HepG2 (cell line): ENCODE data around the gene ELAVL4. TPM values are rescaled to one million over a fixed set of nuclear protein-coding genes. Genes with fewer than 3 reads are reported as not detected.

Experiments
- ATAC-seq: fragments of 200-7000 bp; cut with Tn5 transposase; 3 replicates; pipeline ENCODE4 v1.9.1; 2020; ENCODE audit warnings: mild to moderate bottlenecking, moderate library complexity
- BruUV-seq: library from RNA; stranded (reverse); fragments of 400-500 nt; replicated peaks from 2 replicates; lab custom pipeline; 2021; lab: Mats Ljungman, UMichigan
- CTCF ChIA-PET: fragments of 300-600 bp; formaldehyde crosslinking; extraction: SDS; loops from one replicate; lab custom pipeline; 2021; ENCODE audit warnings: low total read pairs, inconsistent platforms, low intra/inter-chr PET ratio; lab: Yijun Ruan, JAX
- POLR2A ChIA-PET: fragments of 350-600 bp; sonication (Branson Sonifier 250); formaldehyde crosslinking; loops from one replicate; lab custom pipeline; 2020; ENCODE audit warnings: antibody characterized with exemption, inconsistent platforms; lab: Yijun Ruan, JAX
- DNase-seq: peaks from one replicate; pipeline ENCODE4 v3.0.0-alpha.2; 2015; ENCODE audit warnings: low spot score
- FAIRE-seq: peaks from 3 replicates; lab custom pipeline; 2011; peaks lifted over from hg19 to GRCh38; lab: Jason Lieb, UNC
- H2AFZ ChIP-seq: one replicate; pipeline ENCODE4 v1.6.1; 2011; ENCODE audit warnings: low read length, inconsistent platforms
- H3K27ac ChIP-seq: fragments of 300-600 bp; 3 replicates; pipeline ENCODE4 v1.8.0; 2011; ENCODE audit warnings: mixed run types, mild to moderate bottlenecking, mixed read lengths, low read length, inconsistent platforms; ENCODE audit not compliant: insufficient read depth; ENCODE audit errors: extremely low read length
- H3K27me3 ChIP-seq, 2 experiments: fragments of 200-600 bp in 1 of 2; 2 replicates in 1 of 2; 3 replicates in 1 of 2; pipeline versions ENCODE4 v1.6.0 to v1.8.0; 2011; ENCODE audit warnings: low read length in 2 of 2, mild to moderate bottlenecking in 2 of 2, moderate library complexity in 2 of 2, inconsistent platforms in 1 of 2; ENCODE audit not compliant: insufficient read depth in 2 of 2, control insufficient read depth in 1 of 2
- H3K36me3 ChIP-seq, 2 experiments: fragments of 200-600 bp in 1 of 2; replicated peaks in 1 of 2; 2 replicates in 1 of 2; 3 replicates in 1 of 2; pipeline versions ENCODE4 v1.5.1 to v1.8.0; 2011; ENCODE audit warnings: low read length in 2 of 2, inconsistent platforms in 1 of 2; ENCODE audit not compliant: insufficient read depth in 2 of 2, control insufficient read depth in 1 of 2
- H3K4me1 ChIP-seq: 2 replicates; pipeline ENCODE4 v1.5.1; 2012; ENCODE audit warnings: low read length, inconsistent platforms; ENCODE audit not compliant: insufficient read depth
- H3K4me2 ChIP-seq: 2 replicates; pipeline ENCODE4 v1.6.0; 2011; ENCODE audit warnings: low read depth, low read length, inconsistent platforms
- H3K4me3 ChIP-seq, 3 experiments: fragments of 200-600 bp in 1 of 3; sonication (generic), shearing (Covaris generic) in 1 of 3; replicated peaks in 1 of 3; 2 replicates each; pipeline ENCODE4 v1.5.1; 2011 to 2016; ENCODE audit warnings: low read length in 3 of 3, inconsistent platforms in 2 of 3, low read depth in 2 of 3, mild to moderate bottlenecking in 2 of 3, control low read depth in 1 of 3, mixed read lengths in 1 of 3; ENCODE audit not compliant: insufficient read depth in 1 of 3
- H3K79me2 ChIP-seq: one replicate; pipeline ENCODE4 v1.6.1; 2011; ENCODE audit warnings: low read length, inconsistent platforms; ENCODE audit not compliant: insufficient read depth
- H3K9ac ChIP-seq: 2 replicates; pipeline ENCODE4 v1.6.0; 2011; ENCODE audit warnings: mild to moderate bottlenecking, low read depth, low read length, inconsistent platforms; ENCODE audit not compliant: insufficient read depth
- H3K9me3 ChIP-seq: 2 replicates; pipeline ENCODE4 v1.5.1; 2012; ENCODE audit warnings: mild to moderate bottlenecking, low read length
- H4K20me1 ChIP-seq: 2 replicates; pipeline ENCODE4 v1.6.0; 2011; ENCODE audit warnings: inconsistent platforms, mild to moderate bottlenecking, low read length, moderate library complexity; ENCODE audit not compliant: insufficient read depth
- CBFB ChIP-seq: sonication (generic); formaldehyde crosslinking; IDR thresholded peaks from 2 replicates; pipeline ENCODE4 v1.4.0; 2020; ENCODE audit warnings: missing genetic modification reagents
- DMAP1 ChIP-seq: IDR thresholded peaks from 2 replicates; pipeline ENCODE4 v1.6.1; 2016
- DNMT3B ChIP-seq: conservative IDR thresholded peaks from 2 replicates; pipeline ENCODE4 v1.6.1; 2016; ENCODE audit warnings: missing biosample characterization, control low read depth
- LCORL ChIP-seq, 2 experiments: fragments of 450-650 bp in 1 of 2; sonication (generic) in 1 of 2; formaldehyde crosslinking in 1 of 2; IDR thresholded peaks; 2 replicates each; pipeline versions ENCODE4 v1.5.0 to v1.6.1; 2017 to 2020; ENCODE audit warnings: antibody characterized with exemption in 1 of 2, missing genetic modification reagents in 1 of 2
- RAD21 ChIP-seq: fragments of 450-650 bp; formaldehyde crosslinking; IDR thresholded peaks from 2 replicates; pipeline ENCODE4 v1.5.0; 2020; ENCODE audit warnings: mild to moderate bottlenecking
- ZFY ChIP-seq: sonication (generic); formaldehyde crosslinking; IDR thresholded peaks from 2 replicates; pipeline ENCODE4 v1.4.0; 2020; ENCODE audit warnings: missing genetic modification reagents
- ZNF101 ChIP-seq: sonication (generic); formaldehyde crosslinking; IDR thresholded peaks from 2 replicates; pipeline ENCODE4 v1.4.0; 2020; ENCODE audit warnings: mild to moderate bottlenecking, low read depth, missing genetic modification reagents, borderline replicate concordance
- ZNF333 ChIP-seq: sonication (generic); formaldehyde crosslinking; IDR thresholded peaks from 2 replicates; pipeline ENCODE4 v1.4.0; 2020; ENCODE audit warnings: mild to moderate bottlenecking, missing genetic modification reagents, borderline replicate concordance
- ZNF776 ChIP-seq: sonication (generic); formaldehyde crosslinking; IDR thresholded peaks from 2 replicates; pipeline ENCODE4 v1.4.0; 2020; ENCODE audit warnings: mild to moderate bottlenecking, missing genetic modification reagents
- ZNF839 ChIP-seq: sonication (generic); formaldehyde crosslinking; IDR thresholded peaks from 2 replicates; pipeline ENCODE4 v1.4.0; 2020; ENCODE audit warnings: missing genetic modification reagents, mild to moderate bottlenecking, borderline replicate concordance
- ZSCAN12 ChIP-seq: sonication (generic); formaldehyde crosslinking; IDR thresholded peaks from 2 replicates; pipeline ENCODE4 v1.9.0; 2021; ENCODE audit warnings: mild to moderate bottlenecking, missing genetic modification reagents
- WGBS: methylation state at CpG from one replicate; pipeline ENCODE4 v1.1.6; 2017; ENCODE audit warnings: low lambda C conversion rate; 5-methylcytosine and 5-hydroxymethylcytosine counted together
- in situ Hi-C: cut with HindIII; loops from 2 replicates; pipeline ENCODE4 v1.10.0; 2017; ENCODE audit warnings: low pct_unique_long_range_greater_than_20kb; ENCODE audit not compliant: extremely low pct_ligation_motif_present
- intact Hi-C: fragments of 100-400 bp; cut with micrococcal nuclease; formaldehyde crosslinking; loops from one replicate; pipeline ENCODE4 v1.10.0; 2022; ENCODE audit not compliant: unreplicated experiment
- polyA plus RNA-seq, 8 experiments: library from polyadenylated mRNA; depleted of rRNA in 3 of 8; stranded (reverse) in 7 of 8; unstranded in 1 of 8; fragments of >200 nt; fragmentation: Illumina TruSeq in 4 of 8; extraction: Trizol in 4 of 8; gene quantifications; 2 replicates each; pipeline versions ENCODE4 v1.2.1 to v1.2.3, GENCODE V29; 2011 to 2016; ENCODE audit warnings: low read depth in 4 of 8, missing spikeins in 1 of 8, mixed read lengths in 1 of 8; ENCODE audit not compliant: insufficient read depth in 1 of 8
- total RNA-seq, 5 experiments: library from RNA; depleted of rRNA; stranded (reverse); fragments of >200 nt; fragmentation: Illumina TruSeq; extraction: Trizol; gene quantifications; 2 replicates each; pipeline ENCODE4 v1.2.3, GENCODE V29; 2016; ENCODE audit warnings: low read depth in 1 of 5
- TF ChIP-seq, protein P1 (sequence below): sonication (generic); formaldehyde crosslinking; IDR thresholded peaks from 2 replicates; pipeline ENCODE4 v1.5.1; 2020; ENCODE audit warnings: missing genetic modification reagents, mild to moderate bottlenecking, borderline replicate concordance
- TF ChIP-seq, protein P2 (sequence below): sonication (generic); formaldehyde crosslinking; IDR thresholded peaks from 2 replicates; pipeline ENCODE4 v1.4.0; 2020; ENCODE audit warnings: missing genetic modification reagents, mild to moderate bottlenecking, borderline replicate concordance
- TF ChIP-seq, protein P3 (sequence below): IDR thresholded peaks from 2 replicates; pipeline ENCODE4 v1.6.1; 2016
- TF ChIP-seq, protein P4 (sequence below): sonication (generic); formaldehyde crosslinking; IDR thresholded peaks from 2 replicates; pipeline ENCODE4 v1.4.0; 2020; ENCODE audit warnings: missing genetic modification reagents
- TF ChIP-seq, protein P5 (sequence below): IDR thresholded peaks from 2 replicates; pipeline ENCODE4 v1.6.1; 2018; ENCODE audit warnings: missing genetic modification reagents, mild to moderate bottlenecking, missing compliant biosample characterization

The ELAVL4 gene
- total and polyA plus RNA-seq, 2 of the 13 experiments (the other 11 are each of a cell fraction or from before 2014, with no cell fraction given), result not detected

DNA sequence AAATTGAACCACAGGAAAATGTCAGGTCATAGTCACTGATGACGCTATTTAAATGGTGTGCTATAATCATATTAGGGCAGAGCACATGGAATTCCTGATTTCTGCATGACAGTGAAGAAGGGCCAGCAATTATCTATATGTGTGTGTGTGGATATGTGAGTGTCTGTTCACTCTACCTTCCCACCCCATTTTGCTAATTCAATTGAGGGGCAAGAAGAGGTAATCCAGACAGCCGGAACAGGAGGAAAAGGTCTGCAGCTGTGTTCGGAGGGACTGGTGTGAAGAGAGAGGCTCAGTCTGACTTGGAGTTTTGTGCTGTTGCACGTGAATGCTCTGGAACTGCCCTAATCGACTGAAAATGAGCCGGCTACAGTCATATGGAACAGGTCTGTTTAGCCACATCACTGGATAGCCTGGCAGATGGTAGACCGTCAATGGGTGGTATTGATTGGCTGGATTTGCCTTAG, 5.1 kb upstream of the ELAVL4 start:
- DNase-seq, result no peak
- intact Hi-C loops, result loop anchor here (10.0 kb wide), 1 partner anchor 171 kb away; no protein-coding TSS in a partner anchor
- H3K36me3 ChIP-seq, result no peaks in the 10 kb centered on the region
- no peaks in the 10 kb centered on the region for H3K4me1 ChIP-seq
- no peak overlapping the region for H3K9ac ChIP-seq
- no peak overlapping the region for H3K27ac ChIP-seq
- BruUV-seq, result no TSS peak
- H3K4me3 ChIP-seq, result no peak overlapping the region
- POLR2A ChIA-PET, result no interaction called here
- no peak for ATAC-seq
- FAIRE-seq, result no peak
- no peak overlapping the region for H2AFZ ChIP-seq
- TF ChIP-seq ZFY (CRISPR knock-in tag) (no peak), ZNF101 (CRISPR knock-in tag) (no peak), LCORL (IDR thresholded peaks at IDR 0.05) (no peak), LCORL (CRISPR knock-in tag; IDR thresholded peaks at IDR 0.05) (no peak), ZNF776 (CRISPR knock-in tag) (no peak), DNMT3B (CRISPR knock-in tag) (no peak), CBFB (no peak), ZNF839 (CRISPR knock-in tag) (no peak), DMAP1 (CRISPR knock-in tag) (no peak), ZSCAN12 (CRISPR knock-in tag) (no peak), RAD21 (CRISPR knock-in tag) (no peak), ZNF333 (no peak)
- TF ChIP-seq, protein P1, sequence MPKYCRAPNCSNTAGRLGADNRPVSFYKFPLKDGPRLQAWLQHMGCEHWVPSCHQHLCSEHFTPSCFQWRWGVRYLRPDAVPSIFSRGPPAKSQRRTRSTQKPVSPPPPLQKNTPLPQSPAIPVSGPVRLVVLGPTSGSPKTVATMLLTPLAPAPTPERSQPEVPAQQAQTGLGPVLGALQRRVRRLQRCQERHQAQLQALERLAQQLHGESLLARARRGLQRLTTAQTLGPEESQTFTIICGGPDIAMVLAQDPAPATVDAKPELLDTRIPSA, result no peak
- TF ChIP-seq, protein P2, sequence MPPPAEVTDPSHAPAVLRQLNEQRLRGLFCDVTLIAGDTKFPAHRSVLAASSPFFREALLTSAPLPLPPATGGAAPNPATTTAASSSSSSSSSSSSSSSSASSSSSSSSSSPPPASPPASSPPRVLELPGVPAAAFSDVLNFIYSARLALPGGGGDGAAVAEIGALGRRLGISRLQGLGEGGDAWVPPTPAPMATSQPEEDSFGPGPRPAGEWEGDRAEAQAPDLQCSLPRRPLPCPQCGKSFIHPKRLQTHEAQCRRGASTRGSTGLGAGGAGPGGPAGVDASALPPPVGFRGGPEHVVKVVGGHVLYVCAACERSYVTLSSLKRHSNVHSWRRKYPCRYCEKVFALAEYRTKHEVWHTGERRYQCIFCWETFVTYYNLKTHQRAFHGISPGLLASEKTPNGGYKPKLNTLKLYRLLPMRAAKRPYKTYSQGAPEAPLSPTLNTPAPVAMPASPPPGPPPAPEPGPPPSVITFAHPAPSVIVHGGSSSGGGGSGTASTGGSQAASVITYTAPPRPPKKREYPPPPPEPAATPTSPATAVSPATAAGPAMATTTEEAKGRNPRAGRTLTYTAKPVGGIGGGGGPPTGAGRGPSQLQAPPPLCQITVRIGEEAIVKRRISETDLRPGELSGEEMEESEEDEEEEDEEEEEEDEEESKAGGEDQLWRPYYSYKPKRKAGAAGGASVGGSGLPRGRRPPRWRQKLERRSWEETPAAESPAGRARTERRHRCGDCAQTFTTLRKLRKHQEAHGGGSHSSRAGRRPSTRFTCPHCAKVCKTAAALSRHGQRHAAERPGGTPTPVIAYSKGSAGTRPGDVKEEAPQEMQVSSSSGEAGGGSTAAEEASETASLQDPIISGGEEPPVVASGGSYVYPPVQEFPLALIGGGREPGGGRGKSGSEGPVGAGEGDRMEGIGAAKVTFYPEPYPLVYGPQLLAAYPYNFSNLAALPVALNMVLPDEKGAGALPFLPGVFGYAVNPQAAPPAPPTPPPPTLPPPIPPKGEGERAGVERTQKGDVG (CRISPR knock-in tag), result no peak
- TF ChIP-seq, protein P3, sequence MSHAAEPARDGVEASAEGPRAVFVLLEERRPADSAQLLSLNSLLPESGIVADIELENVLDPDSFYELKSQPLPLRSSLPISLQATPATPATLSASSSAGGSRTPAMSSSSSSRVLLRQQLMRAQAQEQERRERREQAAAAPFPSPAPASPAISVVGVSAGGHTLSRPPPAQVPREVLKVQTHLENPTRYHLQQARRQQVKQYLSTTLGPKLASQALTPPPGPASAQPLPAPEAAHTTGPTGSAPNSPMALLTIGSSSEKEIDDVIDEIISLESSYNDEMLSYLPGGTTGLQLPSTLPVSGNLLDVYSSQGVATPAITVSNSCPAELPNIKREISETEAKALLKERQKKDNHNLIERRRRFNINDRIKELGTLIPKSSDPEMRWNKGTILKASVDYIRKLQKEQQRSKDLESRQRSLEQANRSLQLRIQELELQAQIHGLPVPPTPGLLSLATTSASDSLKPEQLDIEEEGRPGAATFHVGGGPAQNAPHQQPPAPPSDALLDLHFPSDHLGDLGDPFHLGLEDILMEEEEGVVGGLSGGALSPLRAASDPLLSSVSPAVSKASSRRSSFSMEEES (CRISPR knock-in tag), result no peak
- TF ChIP-seq, protein P4, sequence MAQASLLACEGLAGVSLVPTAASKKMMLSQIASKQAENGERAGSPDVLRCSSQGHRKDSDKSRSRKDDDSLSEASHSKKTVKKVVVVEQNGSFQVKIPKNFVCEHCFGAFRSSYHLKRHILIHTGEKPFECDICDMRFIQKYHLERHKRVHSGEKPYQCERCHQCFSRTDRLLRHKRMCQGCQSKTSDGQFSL (CRISPR knock-in tag), result no peak
- TF ChIP-seq, protein P5, sequence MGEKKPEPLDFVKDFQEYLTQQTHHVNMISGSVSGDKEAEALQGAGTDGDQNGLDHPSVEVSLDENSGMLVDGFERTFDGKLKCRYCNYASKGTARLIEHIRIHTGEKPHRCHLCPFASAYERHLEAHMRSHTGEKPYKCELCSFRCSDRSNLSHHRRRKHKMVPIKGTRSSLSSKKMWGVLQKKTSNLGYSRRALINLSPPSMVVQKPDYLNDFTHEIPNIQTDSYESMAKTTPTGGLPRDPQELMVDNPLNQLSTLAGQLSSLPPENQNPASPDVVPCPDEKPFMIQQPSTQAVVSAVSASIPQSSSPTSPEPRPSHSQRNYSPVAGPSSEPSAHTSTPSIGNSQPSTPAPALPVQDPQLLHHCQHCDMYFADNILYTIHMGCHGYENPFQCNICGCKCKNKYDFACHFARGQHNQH (CRISPR knock-in tag), result no peak
- TF ChIP-seq, all 625 proteins: peak for 0
- CTCF ChIA-PET, result no interaction called here
- peaks cover 0 to 4% of the 10 kb centered on the region in 2 experiments; a peak in 1 of 5 replicates for H3K27me3 ChIP-seq
- no peak overlapping the region for H3K4me2 ChIP-seq
- in situ Hi-C loops, result no loop called here
- H3K79me2 ChIP-seq, result no peaks in the 10 kb centered on the region
- no peaks in the 10 kb centered on the region for H4K20me1 ChIP-seq
- 17% methylated on average over 7 of the region's 7 CpGs for WGBS
- no peaks in the 10 kb centered on the region for H3K9me3 ChIP-seq
